Measurements from ENCODE around the gene NHEJ1. TPM values are rescaled to one million over a fixed set of nuclear protein-coding genes. Genes with fewer than 3 reads are reported as not detected.
A peak's percentile ranks its signal among the peaks of the same experiment; 100 is the strongest.

Gene NHEJ1, protein sequence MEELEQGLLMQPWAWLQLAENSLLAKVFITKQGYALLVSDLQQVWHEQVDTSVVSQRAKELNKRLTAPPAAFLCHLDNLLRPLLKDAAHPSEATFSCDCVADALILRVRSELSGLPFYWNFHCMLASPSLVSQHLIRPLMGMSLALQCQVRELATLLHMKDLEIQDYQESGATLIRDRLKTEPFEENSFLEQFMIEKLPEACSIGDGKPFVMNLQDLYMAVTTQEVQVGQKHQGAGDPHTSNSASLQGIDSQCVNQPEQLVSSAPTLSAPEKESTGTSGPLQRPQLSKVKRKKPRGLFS
- total RNA-seq (10 to 100 TPM; 11.4 to 12.7 TPM), polyA plus RNA-seq (ENCODE audit: insufficient read length in 2 of 2) (10 to 100 TPM in 1 of 2 donors, 1 to 10 TPM in 1; 9.8 to 10.9 TPM)
- long read RNA-seq, donor 1, partial matches to known transcripts, result 0 of 4 reads
- long read RNA-seq, donor 1, other reads (novel, unspliced or antisense), result 0 of 4 reads
- long read RNA-seq, donor 2, partial matches to known transcripts, result 0 of 2 reads
- long read RNA-seq, donor 2, other reads (novel, unspliced or antisense), result 0 of 2 reads
- long read RNA-seq, donor 3, partial matches to known transcripts, result 0 of 1 reads
- long read RNA-seq, donor 3, other reads (novel, unspliced or antisense), result 0 of 1 reads
- long read RNA-seq, donor 4, transcript NHEJ1-201 (8 exons, 2,094 nt), result major isoform, 5 of 5 reads
- long read RNA-seq, donor 4, partial matches to known transcripts, result 0 of 5 reads
- long read RNA-seq, donor 4, other reads (novel, unspliced or antisense), result 0 of 5 reads

DNA sequence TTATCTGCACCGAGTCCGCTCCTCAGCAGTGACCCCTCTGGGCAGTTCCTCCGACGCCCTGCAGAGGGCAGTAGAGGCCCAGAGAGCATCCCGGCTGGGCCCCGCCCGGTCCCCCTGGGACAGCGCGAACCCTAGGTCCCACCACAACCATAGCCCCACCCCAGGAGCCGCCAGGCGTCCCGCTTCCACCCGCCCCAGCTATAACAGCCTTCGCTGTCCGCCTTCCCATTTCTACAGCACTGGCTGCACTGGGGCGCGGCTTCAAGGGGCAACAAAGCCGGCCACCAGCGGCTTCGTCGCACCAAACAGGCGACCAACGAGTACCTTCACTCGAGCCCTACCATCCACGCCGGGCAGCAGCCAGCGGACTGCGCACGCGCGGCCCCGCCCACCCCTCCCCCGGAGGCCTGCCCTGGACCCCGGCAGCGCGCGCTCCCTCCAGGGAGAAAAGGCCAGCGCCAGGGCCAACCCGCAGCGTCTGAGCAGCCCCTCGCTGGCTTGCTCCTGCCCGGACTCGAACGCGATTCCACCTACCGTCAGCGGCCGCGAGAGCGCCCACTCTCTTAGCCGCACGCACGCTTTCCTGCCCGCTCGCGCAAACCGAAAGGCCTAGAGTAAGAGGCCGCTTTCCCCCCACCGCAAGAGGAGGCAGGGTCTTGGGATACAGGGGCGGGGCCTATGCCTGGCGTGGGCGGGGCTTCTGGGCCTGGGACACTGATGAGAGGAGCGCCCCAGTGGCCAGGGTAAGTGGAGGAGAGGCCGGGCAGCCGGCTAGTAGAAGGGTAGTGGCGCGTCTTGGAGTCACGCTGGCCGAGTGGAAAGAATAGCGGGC, at the start of gene NHEJ1:
Gene NHEJ1, minus strand, starts transcription at position 630 of the 832 bp plus-strand sequence. CDS start 2,453 bp downstream, outside the sequence.
- peaks cover 10% of the 10 kb centered on the region for H3K4me1 ChIP-seq (ENCODE audit: control insufficient read depth, insufficient read depth, low read length)
- no peaks in the 10 kb centered on the region for H3K27me3 ChIP-seq (ENCODE audit: control insufficient read depth, insufficient read depth, low read length)
- peaks cover 2% of the 10 kb centered on the region for H3K36me3 ChIP-seq (ENCODE audit: control insufficient read depth, insufficient read depth, low read length)
- DNase-seq (ENCODE audit: low read depth in 4 of 6, low spot score in 6 of 6), result peak; percentile 78 to 98 (median 84)
- 0% methylated on average over 63 of the region's 70 CpGs for WGBS (ENCODE audit: insufficient coverage)
- H3K27ac ChIP-seq (ENCODE audit: low read depth, low read length), result peak within 1 kb of the TSS; percentile 98
- no peaks in the 10 kb centered on the region for H3K9me3 ChIP-seq (ENCODE audit: control insufficient read depth, insufficient read depth, low read length)
- peak within 1 kb of the TSS; percentile 89 for H3K4me3 ChIP-seq (ENCODE audit: low read depth, low read length)

DNA sequence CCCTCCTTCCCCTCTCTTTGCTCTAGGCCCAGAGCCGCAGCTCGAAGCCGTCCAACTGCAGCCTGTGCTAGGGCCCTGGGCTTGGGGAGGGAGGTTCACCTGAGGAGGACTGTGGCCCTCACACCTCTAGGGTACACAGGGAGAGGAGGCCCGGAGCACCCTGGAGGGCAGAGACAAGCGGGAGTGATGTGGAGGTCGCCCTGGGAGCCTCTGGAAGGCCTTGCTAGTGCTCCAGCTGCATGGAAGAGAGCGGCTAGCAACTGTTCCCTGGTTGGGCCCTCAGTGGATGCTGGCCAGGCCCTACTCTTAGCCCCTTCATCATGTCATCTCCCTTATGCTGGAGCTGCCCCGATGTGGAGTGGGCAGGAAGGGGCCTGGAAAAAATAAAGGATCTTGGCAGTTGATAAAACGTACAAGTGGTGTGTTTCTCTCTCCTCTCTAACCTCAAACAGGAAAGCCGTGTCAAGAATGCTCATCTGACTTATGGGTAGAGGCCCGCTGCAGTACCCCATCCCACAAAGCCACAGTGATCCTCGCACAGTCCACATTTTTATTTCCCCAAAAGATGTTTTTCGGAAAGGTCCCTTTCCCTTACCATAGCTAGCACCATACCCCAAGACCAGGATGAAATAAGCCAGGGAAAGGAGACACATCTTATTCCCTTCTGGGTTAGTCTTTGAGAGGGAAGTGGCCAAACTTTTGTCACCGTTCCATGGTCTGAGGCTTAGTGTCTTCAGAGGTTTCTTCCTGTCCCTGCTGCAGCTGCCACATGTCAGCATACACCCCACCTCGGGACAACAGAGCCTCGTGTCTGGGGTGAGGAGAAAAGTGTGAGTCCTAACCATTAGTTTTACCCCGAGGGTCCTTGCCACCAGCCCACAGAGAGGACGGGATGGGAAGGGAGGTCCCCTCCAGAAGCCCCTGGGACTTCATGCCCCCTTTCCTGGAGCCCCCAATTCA, 48.9 kb upstream of the NHEJ1 start:
- H3K27me3 ChIP-seq (ENCODE audit: control insufficient read depth, insufficient read depth, low read length), result no peaks in the 10 kb centered on the region
- no peak overlapping the region for H3K27ac ChIP-seq (ENCODE audit: low read depth, low read length)
- H3K9me3 ChIP-seq (ENCODE audit: control insufficient read depth, insufficient read depth, low read length), result no peaks in the 10 kb centered on the region
- H3K4me3 ChIP-seq (ENCODE audit: low read depth, low read length), result no peak overlapping the region
- no peak for DNase-seq (ENCODE audit: low read depth in 4 of 6, low spot score in 6 of 6)
- WGBS (ENCODE audit: insufficient coverage), result 86% methylated on average over 10 of the region's 18 CpGs
- H3K36me3 ChIP-seq (ENCODE audit: control insufficient read depth, insufficient read depth, low read length), result peaks cover 59% of the 10 kb centered on the region
- peaks cover 20% of the 10 kb centered on the region for H3K4me1 ChIP-seq (ENCODE audit: control insufficient read depth, insufficient read depth, low read length)

DNA sequence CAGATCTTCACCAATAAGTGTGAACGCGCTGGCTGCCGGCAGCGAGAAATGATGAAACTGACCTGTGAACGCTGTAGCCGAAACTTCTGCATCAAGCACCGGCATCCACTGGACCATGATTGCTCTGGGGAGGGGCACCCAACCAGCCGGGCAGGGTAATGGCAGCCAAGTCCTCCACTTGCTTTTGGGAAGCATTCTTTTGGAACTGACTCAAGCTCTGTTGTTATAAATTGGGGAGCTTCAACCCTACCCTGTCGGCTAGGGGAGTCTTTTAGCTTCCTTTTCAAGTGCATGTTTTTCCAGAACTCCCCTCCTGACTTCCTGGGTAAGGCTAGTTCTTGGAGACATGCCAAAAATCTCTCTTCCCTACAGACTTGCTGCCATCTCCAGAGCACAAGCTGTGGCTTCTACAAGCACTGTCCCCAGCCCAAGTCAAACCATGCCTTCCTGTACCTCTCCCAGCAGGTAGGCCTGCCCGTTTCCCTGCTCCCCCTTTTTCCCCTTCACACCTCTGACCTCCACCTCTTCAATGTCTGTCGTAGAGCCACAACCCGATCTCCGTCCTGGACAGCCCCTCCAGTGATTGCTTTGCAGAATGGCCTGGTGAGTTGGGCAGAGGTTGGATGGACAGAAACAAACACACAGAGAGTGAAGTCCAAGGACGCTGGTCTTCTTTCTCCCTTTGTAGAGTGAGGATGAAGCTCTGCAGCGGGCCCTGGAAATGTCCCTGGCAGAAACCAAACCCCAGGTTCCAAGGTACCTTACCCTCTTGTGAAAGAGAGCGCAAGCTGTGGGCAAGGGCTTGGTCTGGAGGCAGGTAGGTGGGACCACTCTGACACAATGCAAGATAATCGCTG, 47.5 kb upstream of the NHEJ1 start:
- 59% methylated on average over 11 of the region's 17 CpGs for WGBS (ENCODE audit: insufficient coverage)
- Histone ChIP-seq H3K27ac (ENCODE audit: low read depth, low read length) (peak overlapping the region; percentile 97), H3K27me3 (ENCODE audit: control insufficient read depth, insufficient read depth, low read length) (no peaks in the 10 kb centered on the region), H3K4me1 (ENCODE audit: control insufficient read depth, insufficient read depth, low read length) (peaks cover 20% of the 10 kb centered on the region), H3K9me3 (ENCODE audit: control insufficient read depth, insufficient read depth, low read length) (no peaks in the 10 kb centered on the region), H3K4me3 (ENCODE audit: low read depth, low read length) (no peak overlapping the region), H3K36me3 (ENCODE audit: control insufficient read depth, insufficient read depth, low read length) (peaks cover 45% of the 10 kb centered on the region)
- DNase-seq (ENCODE audit: low read depth in 4 of 6, low spot score in 6 of 6), result peak in 1 of 6 donors; percentile 44

DNA sequence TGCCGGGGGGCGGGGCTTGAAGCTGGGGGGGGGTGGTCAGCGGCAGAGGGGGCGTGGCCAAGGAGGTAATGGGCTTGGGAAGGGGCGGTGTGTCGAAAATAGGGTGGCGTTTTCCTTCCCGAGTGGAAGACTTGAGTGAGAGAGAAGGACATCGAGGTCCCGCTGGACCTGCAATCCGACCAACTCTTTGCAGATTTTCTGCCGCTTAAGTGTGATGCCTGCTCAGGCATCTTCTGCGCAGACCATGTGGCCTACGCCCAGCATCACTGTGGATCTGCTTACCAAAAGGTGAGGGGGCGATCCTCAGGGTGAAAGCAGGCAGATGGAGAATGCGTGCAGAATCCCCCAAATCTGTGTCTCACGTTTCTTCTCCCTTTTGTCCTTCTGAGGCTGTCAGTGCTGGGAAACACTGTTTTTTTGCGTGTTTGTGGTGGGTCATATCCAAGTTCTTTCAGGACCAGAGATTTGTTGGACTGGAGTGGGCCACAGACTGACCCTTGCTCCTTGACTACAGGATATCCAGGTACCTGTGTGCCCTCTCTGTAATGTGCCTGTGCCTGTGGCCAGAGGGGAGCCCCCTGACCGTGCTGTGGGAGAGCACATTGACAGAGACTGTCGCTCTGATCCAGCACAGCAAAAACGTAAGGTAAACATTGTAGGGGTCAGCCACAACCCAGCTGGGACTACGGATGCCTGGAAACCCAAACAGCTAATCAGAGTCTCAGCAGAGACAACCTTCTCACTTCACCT, 46.7 kb upstream of the NHEJ1 start:
- 11% methylated on average over 20 of the region's 22 CpGs for WGBS (ENCODE audit: insufficient coverage)
- Histone ChIP-seq H3K4me3 (ENCODE audit: low read depth, low read length) (peak overlapping the region; percentile 84), H3K36me3 (ENCODE audit: control insufficient read depth, insufficient read depth, low read length) (peaks cover 36% of the 10 kb centered on the region), H3K27me3 (ENCODE audit: control insufficient read depth, insufficient read depth, low read length) (no peaks in the 10 kb centered on the region), H3K27ac (ENCODE audit: low read depth, low read length) (peak overlapping the region; percentile 97), H3K4me1 (ENCODE audit: control insufficient read depth, insufficient read depth, low read length) (peaks cover 20% of the 10 kb centered on the region), H3K9me3 (ENCODE audit: control insufficient read depth, insufficient read depth, low read length) (no peaks in the 10 kb centered on the region)
- DNase-seq (ENCODE audit: low read depth in 4 of 6, low spot score in 6 of 6), result no peak

DNA sequence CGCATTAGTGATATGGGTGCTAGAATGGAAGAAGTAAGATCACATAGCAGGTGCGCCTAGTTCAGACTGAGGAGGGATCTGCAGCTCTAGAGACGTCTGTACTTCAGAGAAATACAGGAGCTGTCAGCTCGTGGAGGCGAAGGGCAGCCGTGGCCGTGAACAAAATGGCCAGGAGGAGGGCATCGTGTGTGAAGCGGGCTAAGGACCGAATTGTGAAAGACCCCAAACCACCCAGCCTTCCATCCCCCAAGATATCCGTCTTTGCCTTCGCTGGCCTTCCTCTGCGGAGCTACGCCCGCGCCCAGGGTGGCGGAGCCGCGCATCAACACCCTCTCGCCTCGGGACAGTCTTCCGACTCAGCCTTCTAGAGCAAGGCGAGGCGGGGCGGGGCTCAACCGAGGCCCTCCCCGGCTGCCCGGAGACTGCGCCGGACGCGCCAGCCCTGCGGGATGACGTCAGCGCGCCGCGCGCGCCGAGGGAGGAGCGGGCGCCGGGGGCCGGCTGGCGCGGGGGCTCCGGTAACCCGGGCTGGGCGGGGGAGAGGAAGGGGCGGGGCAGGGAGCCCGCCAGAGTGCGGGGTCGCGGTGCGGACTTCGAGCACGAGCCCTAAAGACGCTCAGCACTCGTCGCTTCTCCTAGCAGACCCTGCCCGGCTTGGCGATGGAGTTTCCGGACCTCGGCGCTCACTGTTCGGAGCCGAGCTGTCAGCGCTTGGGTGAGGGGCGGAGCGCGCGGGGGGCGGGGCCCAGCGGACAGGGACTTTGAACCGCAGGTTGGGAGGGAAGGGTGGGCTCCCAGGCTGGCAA, 45.9 kb upstream of the NHEJ1 start, which contains the start of gene ZFAND2B:
Gene ZFAND2B, plus strand, starts transcription at position 455 of the 806 bp plus-strand sequence. Its CDS starts 206 bp downstream, at position 661.
- peaks cover 20% of the 10 kb centered on the region for H3K4me1 ChIP-seq (ENCODE audit: control insufficient read depth, insufficient read depth, low read length)
- no peaks in the 10 kb centered on the region for H3K9me3 ChIP-seq (ENCODE audit: control insufficient read depth, insufficient read depth, low read length)
- peak within 1 kb of the TSS; percentile 98 for H3K27ac ChIP-seq (ENCODE audit: low read depth, low read length)
- no peaks in the 10 kb centered on the region for H3K27me3 ChIP-seq (ENCODE audit: control insufficient read depth, insufficient read depth, low read length)
- peaks cover 31% of the 10 kb centered on the region for H3K36me3 ChIP-seq (ENCODE audit: control insufficient read depth, insufficient read depth, low read length)
- DNase-seq (ENCODE audit: low read depth in 4 of 6, low spot score in 6 of 6), result peak; percentile 89 to 99 (median 95)
- H3K4me3 ChIP-seq (ENCODE audit: low read depth, low read length), result peak within 1 kb of the TSS; percentile 84
- under 1% methylated on average over 67 of the region's 76 CpGs for WGBS (ENCODE audit: insufficient coverage)

DNA sequence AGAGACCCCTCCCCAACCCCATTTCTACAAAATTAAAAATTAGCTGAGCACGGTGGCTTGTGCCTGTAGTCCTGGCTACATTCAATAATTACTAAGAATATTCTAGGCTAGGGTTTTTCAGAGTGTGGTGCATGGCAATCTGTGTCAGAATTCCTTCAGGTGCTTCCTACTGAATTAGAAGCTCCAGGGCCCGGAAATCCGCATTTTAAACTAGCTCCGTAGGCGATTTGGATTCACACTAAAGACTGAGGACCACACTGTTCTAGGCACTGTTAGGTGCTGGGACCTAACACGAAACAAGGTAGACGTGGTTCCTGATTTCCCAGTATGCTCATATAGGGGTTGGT, 45.3 kb upstream of the NHEJ1 start:
- H3K27me3 ChIP-seq (ENCODE audit: control insufficient read depth, insufficient read depth, low read length), result no peaks in the 10 kb centered on the region
- peaks cover 25% of the 10 kb centered on the region for H3K36me3 ChIP-seq (ENCODE audit: control insufficient read depth, insufficient read depth, low read length)
- peak overlapping the region; percentile 84 for H3K4me3 ChIP-seq (ENCODE audit: low read depth, low read length)
- peak overlapping the region; percentile 98 for H3K27ac ChIP-seq (ENCODE audit: low read depth, low read length)
- H3K4me1 ChIP-seq (ENCODE audit: control insufficient read depth, insufficient read depth, low read length), result peaks cover 20% of the 10 kb centered on the region
- DNase-seq (ENCODE audit: low read depth in 4 of 6, low spot score in 6 of 6), result no peak
- H3K9me3 ChIP-seq (ENCODE audit: control insufficient read depth, insufficient read depth, low read length), result no peaks in the 10 kb centered on the region
- 20% methylated on average over 6 of the region's 7 CpGs for WGBS (ENCODE audit: insufficient coverage)

DNA sequence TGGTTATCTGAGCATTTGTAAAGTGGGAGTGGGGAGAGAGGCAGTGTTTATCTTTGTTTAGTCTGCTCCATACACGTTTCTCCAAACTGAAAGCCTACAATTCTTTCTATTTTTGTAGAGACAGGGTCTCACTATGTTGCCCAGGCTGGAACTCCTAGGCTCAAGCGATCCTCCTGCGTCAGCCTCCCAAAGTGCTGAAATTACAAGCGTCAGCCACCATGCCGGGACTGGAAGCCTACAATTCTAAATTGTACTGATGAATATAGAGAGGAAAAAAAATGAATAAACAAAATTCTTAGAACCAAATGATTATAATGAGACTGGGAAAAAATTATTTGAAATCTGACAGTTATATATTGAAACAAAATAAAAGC, 44.5 kb upstream of the NHEJ1 start:
- Histone ChIP-seq H3K4me1 (ENCODE audit: control insufficient read depth, insufficient read depth, low read length) (peaks cover 20% of the 10 kb centered on the region), H3K9me3 (ENCODE audit: control insufficient read depth, insufficient read depth, low read length) (no peaks in the 10 kb centered on the region), H3K4me3 (ENCODE audit: low read depth, low read length) (no peak overlapping the region), H3K27me3 (ENCODE audit: control insufficient read depth, insufficient read depth, low read length) (no peaks in the 10 kb centered on the region), H3K36me3 (ENCODE audit: control insufficient read depth, insufficient read depth, low read length) (peaks cover 17% of the 10 kb centered on the region), H3K27ac (ENCODE audit: low read depth, low read length) (no peak overlapping the region)
- 80% methylated on average over 1 of the region's 5 CpGs for WGBS (ENCODE audit: insufficient coverage)
- no peak for DNase-seq (ENCODE audit: low read depth in 4 of 6, low spot score in 6 of 6)
